ENCODE measurements around the gene DEPDC5.

DNA sequence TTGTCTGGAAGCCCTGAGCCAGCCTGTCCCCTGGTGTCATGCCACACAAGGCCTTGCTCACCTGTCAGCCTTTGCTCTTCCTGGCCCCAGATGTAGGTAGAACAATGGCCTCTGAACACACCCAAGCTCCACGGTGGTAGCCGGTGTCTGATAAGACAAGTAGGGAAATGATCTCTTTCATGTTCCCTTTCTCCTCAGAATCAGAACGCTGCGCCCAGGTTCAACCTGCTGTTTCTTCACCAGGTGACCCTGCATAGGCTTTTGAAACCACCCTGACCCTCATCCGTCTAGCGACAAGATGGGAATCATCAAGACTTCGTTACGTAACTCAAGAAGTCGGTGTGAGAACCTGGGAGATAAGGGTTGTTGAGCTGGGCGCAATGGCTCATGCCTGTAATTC is 161.8 kb downstream of the DEPDC5 start:
- TF ChIP-seq, protein P1, sequence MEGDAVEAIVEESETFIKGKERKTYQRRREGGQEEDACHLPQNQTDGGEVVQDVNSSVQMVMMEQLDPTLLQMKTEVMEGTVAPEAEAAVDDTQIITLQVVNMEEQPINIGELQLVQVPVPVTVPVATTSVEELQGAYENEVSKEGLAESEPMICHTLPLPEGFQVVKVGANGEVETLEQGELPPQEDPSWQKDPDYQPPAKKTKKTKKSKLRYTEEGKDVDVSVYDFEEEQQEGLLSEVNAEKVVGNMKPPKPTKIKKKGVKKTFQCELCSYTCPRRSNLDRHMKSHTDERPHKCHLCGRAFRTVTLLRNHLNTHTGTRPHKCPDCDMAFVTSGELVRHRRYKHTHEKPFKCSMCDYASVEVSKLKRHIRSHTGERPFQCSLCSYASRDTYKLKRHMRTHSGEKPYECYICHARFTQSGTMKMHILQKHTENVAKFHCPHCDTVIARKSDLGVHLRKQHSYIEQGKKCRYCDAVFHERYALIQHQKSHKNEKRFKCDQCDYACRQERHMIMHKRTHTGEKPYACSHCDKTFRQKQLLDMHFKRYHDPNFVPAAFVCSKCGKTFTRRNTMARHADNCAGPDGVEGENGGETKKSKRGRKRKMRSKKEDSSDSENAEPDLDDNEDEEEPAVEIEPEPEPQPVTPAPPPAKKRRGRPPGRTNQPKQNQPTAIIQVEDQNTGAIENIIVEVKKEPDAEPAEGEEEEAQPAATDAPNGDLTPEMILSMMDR (conservative IDR thresholded peaks at IDR 0.05; ENCODE audit: low read depth, low read length) = no peak
- no peak for TF ChIP-seq EZH2 (IDR thresholded peaks at IDR 0.05; ENCODE audit: low read length, unreplicated experiment)
- no peak for TF ChIP-seq EZH2phosphoT487 (IDR thresholded peaks at IDR 0.05; ENCODE audit: borderline replicate concordance, low read length)
